CD4-positive, alpha-beta memory T cell (primary cell): Measurements from ENCODE around the gene CCDC88B. TPM values are rescaled to one million over a fixed set of nuclear protein-coding genes. Genes with fewer than 3 reads are reported as not detected.
A peak's percentile ranks its signal among the peaks of the same experiment; 100 is the strongest.

Experiments
- CTCF ChIA-PET: fragments of 350-600 bp; sonication (Branson Sonifier 250); formaldehyde crosslinking; loops from one replicate; lab custom pipeline; 2021; ENCODE audit warnings: inconsistent platforms; ENCODE audit not compliant: partially characterized antibody; lab: Charles Lee
- POLR2A ChIA-PET: fragments of 350-600 bp; sonication (Branson Sonifier 250); formaldehyde crosslinking; loops from one replicate; lab custom pipeline; 2021; ENCODE audit not compliant: partially characterized antibody; lab: Charles Lee
- DNase-seq, 5 donors: peaks; one replicate each; pipeline versions ENCODE4 v3.0.0 to v3.0.0-alpha.2; 2020 to 2022; ENCODE audit warnings: mixed read lengths in 1 of 5
- H3K27ac ChIP-seq: one replicate; pipeline ENCODE4 v1.7.0; 2013; ENCODE audit warnings: low read depth, low read length
- H3K27me3 ChIP-seq: 2 replicates; pipeline ENCODE4 v1.7.0; 2013; ENCODE audit warnings: mild to moderate bottlenecking, low read length, moderate library complexity; ENCODE audit not compliant: insufficient read depth
- H3K36me3 ChIP-seq: 2 replicates; pipeline ENCODE4 v1.7.0; 2013; ENCODE audit warnings: mild to moderate bottlenecking, low read length, moderate library complexity; ENCODE audit not compliant: insufficient read depth
- H3K4me1 ChIP-seq: 2 replicates; pipeline ENCODE4 v1.7.0; 2013; ENCODE audit warnings: mild to moderate bottlenecking, low read length, moderate library complexity; ENCODE audit not compliant: insufficient read depth
- H3K4me3 ChIP-seq, 2 donors: one replicate each; pipeline ENCODE4 v1.7.0; 2013; ENCODE audit warnings: low read length in 2 of 2, mild to moderate bottlenecking in 1 of 2
- H3K9me3 ChIP-seq, 2 donors: one replicate each; pipeline ENCODE4 v1.7.0; 2013; ENCODE audit warnings: low read length in 2 of 2, control low read depth in 1 of 2; ENCODE audit not compliant: control insufficient read depth in 1 of 2
- H3K27ac Mint-ChIP-seq, 7 donors: one replicate each; pipeline ENCODE4 v1.8.0; 2020 to 2021; ENCODE audit warnings: mixed read lengths in 7 of 7, mild to moderate bottlenecking in 6 of 7, inconsistent platforms in 3 of 7, moderate library complexity in 3 of 7
- H3K27me3 Mint-ChIP-seq, 2 donors: one replicate each; pipeline ENCODE4 v1.8.0; 2020 to 2021; ENCODE audit warnings: mixed read lengths in 2 of 2
- H3K36me3 Mint-ChIP-seq, 2 donors: one replicate each; pipeline ENCODE4 v1.8.0; 2020 to 2021; ENCODE audit warnings: mixed read lengths in 2 of 2, inconsistent platforms in 1 of 2, mild to moderate bottlenecking in 1 of 2
- H3K4me1 Mint-ChIP-seq, 4 donors: one replicate each; pipeline ENCODE4 v1.8.0; 2020 to 2021; ENCODE audit warnings: mixed read lengths in 4 of 4, mild to moderate bottlenecking in 1 of 4
- H3K4me3 Mint-ChIP-seq, 8 donors: one replicate each; pipeline ENCODE4 v1.8.0; 2020 to 2021; ENCODE audit warnings: mixed read lengths in 8 of 8, mild to moderate bottlenecking in 7 of 8, moderate library complexity in 6 of 8, inconsistent platforms in 3 of 8
- H3K9me3 Mint-ChIP-seq, 8 donors: one replicate each; pipeline ENCODE4 v1.8.0; 2020 to 2021; ENCODE audit warnings: mixed read lengths in 8 of 8, mild to moderate bottlenecking in 5 of 8, inconsistent platforms in 3 of 8, moderate library complexity in 1 of 8
- intact Hi-C: fragments of 100-400 bp; cut with micrococcal nuclease; formaldehyde crosslinking; loops from one replicate; pipeline ENCODE4 v1.15.1; 2023
- polyA plus RNA-seq, 2 donors: library from polyadenylated mRNA; unstranded; fragments of 300-500 nt; fragmentation: Illumina TruSeq; gene quantifications; one replicate each; pipeline ENCODE4 v1.2.3, GENCODE V29; 2021
- total RNA-seq, 2 experiments: library from RNA; stranded (reverse); gene quantifications; one replicate each; pipeline ENCODE4 v1.2.3, GENCODE V29; 2021

CCDC88B gene
- total and polyA plus RNA-seq, 4 experiments from 2014 or later = 6.8 to 73.0 (median 53.9) TPM

GRCh38 chr11:64384028-64384737, 44.2 kb downstream of the CCDC88B start:
- Mint-ChIP-seq H3K36me3 (no peaks in the 10 kb centered on the region), H3K27me3 (peaks cover 2 to 7% of the 10 kb centered on the region in 2 donors), H3K4me3 (no peak overlapping the region), H3K4me1 (peaks cover 4 to 11% (median 6%) of the 10 kb centered on the region in 4 donors), H3K27ac (no peak overlapping the region), H3K9me3 (no peaks in the 10 kb centered on the region)
- Histone ChIP-seq H3K9me3 (no peaks in the 10 kb centered on the region), H3K4me3 (no peak overlapping the region), H3K27me3 (no peaks in the 10 kb centered on the region), H3K4me1 (peaks cover 6% of the 10 kb centered on the region), H3K36me3 (no peaks in the 10 kb centered on the region), H3K27ac (no peak overlapping the region)
- intact Hi-C loops = no loop called here
- ChIA-PET CTCF (no interaction called here), POLR2A (no interaction called here)
- DNase-seq = no peak

DNA sequence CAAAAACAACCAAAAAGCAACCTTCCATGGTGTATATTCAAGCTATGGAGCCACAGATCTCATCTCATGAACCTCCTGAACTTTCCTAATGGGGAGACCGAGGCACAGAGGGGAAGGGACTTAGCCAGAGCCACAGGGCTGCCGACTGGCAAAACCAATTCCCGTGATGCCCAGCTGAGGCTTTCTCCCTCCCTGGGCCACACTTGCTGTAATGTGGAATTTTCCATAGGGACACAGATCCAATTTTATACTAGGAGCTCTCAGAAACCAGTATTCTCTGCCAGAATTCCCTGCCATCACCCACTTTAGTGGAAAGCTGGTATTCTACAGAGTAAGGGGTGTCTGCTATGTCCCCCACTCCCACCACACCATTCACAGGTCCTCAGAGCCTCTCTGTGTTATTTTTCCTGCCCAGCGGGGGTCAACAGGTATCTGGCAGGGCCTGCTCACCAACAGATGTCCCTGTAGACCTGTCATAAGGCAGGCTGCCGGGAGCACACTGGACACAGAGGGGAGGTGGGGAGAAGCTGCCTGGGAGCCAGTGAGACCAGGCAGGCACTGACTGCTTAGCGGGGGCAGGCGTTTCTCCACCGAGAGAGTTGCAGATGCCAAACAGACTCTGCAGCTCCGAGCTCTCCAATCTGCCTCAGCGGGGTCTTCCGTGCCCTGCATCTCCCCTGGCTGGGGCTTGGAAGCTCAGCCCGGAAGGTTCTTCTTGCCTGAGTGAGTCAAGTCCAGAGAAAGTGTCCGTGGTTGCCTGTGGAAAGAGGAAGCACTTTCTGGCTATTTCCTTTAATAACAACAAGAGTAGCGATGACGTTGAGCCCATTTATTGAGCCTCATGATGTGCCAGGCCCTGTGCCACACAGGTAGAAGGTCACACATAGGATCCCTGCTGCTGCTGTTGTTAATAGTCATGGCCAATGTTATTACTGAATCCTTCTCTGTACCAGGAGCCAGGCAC, 45.3 kb downstream of the CCDC88B start:
- Histone ChIP-seq H3K4me1 (peaks cover 6% of the 10 kb centered on the region), H3K27me3 (no peaks in the 10 kb centered on the region), H3K9me3 (no peaks in the 10 kb centered on the region), H3K27ac (no peak overlapping the region), H3K36me3 (no peaks in the 10 kb centered on the region), H3K4me3 (no peak overlapping the region)
- no peaks in the 10 kb centered on the region for H3K36me3 Mint-ChIP-seq
- DNase-seq = no peak
- H3K4me1 Mint-ChIP-seq = peaks cover 4 to 21% (median 8%) of the 10 kb centered on the region in 4 donors
- no peak overlapping the region for H3K27ac Mint-ChIP-seq
- peaks cover 0 to 2% (median 0%) of the 10 kb centered on the region in 8 donors for H3K9me3 Mint-ChIP-seq
- intact Hi-C loops = no loop called here
- H3K27me3 Mint-ChIP-seq = peaks cover 2 to 7% of the 10 kb centered on the region in 2 donors
- H3K4me3 Mint-ChIP-seq = no peak overlapping the region
- CTCF ChIA-PET = no interaction called here
- POLR2A ChIA-PET = no interaction called here

GRCh38 chr11:64385945-64386704, 46.1 kb downstream of the CCDC88B start:
- peaks cover 4 to 29% (median 11%) of the 10 kb centered on the region in 4 donors for H3K4me1 Mint-ChIP-seq
- H3K9me3 Mint-ChIP-seq = peaks cover 0 to 2% (median 0%) of the 10 kb centered on the region in 8 donors
- H3K27ac Mint-ChIP-seq = peak overlapping the region in 2 of 7 donors; percentile 43 to 47
- no peak overlapping the region for H3K4me3 ChIP-seq
- no peaks in the 10 kb centered on the region for H3K9me3 ChIP-seq
- ChIA-PET CTCF (no interaction called here), POLR2A (no interaction called here)
- peaks cover 2 to 7% of the 10 kb centered on the region in 2 donors for H3K27me3 Mint-ChIP-seq
- peak in 4 of 5 donors; percentile 5 to 42 (median 16) for DNase-seq
- no peak overlapping the region for H3K27ac ChIP-seq
- peaks cover 12% of the 10 kb centered on the region for H3K4me1 ChIP-seq
- H3K36me3 ChIP-seq = no peaks in the 10 kb centered on the region
- H3K4me3 Mint-ChIP-seq = peak overlapping the region in 1 of 8 donors; percentile 15
- intact Hi-C loops = no loop called here
- H3K27me3 ChIP-seq = no peaks in the 10 kb centered on the region
- no peaks in the 10 kb centered on the region for H3K36me3 Mint-ChIP-seq

GRCh38 chr11:64387916-64388315, 47.9 kb downstream of the CCDC88B start:
- peaks cover 0 to 2% (median 0%) of the 10 kb centered on the region in 8 donors for H3K9me3 Mint-ChIP-seq

GRCh38 chr11:64388894-64389293, 48.9 kb downstream of the CCDC88B start:
- no peaks in the 10 kb centered on the region for H3K36me3 Mint-ChIP-seq
- peaks cover 0 to 1% of the 10 kb centered on the region in 2 donors for H3K27me3 Mint-ChIP-seq
- H3K4me1 Mint-ChIP-seq = peaks cover 4 to 41% (median 15%) of the 10 kb centered on the region in 4 donors
- Histone ChIP-seq H3K9me3 (no peaks in the 10 kb centered on the region), H3K27ac (no peak overlapping the region), H3K27me3 (no peaks in the 10 kb centered on the region), H3K4me3 (no peak overlapping the region), H3K36me3 (no peaks in the 10 kb centered on the region), H3K4me1 (peaks cover 20% of the 10 kb centered on the region)
- H3K9me3 Mint-ChIP-seq = peaks cover 0 to 2% (median 0%) of the 10 kb centered on the region in 8 donors
- intact Hi-C loops = no loop called here
- ChIA-PET CTCF (interaction anchor here (1.4 to 1.7 kb wide), 2 partner anchors 28 to 60 kb away, joined by 4 to 7 read pairs; no protein-coding TSS in a partner anchor), POLR2A (no interaction called here)
- DNase-seq = no peak
- H3K27ac Mint-ChIP-seq = no peak overlapping the region
- no peak overlapping the region for H3K4me3 Mint-ChIP-seq

More at GRCh38 chr11:64387916-64388315, 47.9 kb downstream of the CCDC88B start:
- Mint-ChIP-seq H3K27ac (peak overlapping the region in 1 of 7 donors; percentile 22), H3K27me3 (peaks cover 2 to 5% of the 10 kb centered on the region in 2 donors), H3K4me1 (peaks cover 4 to 41% (median 15%) of the 10 kb centered on the region in 4 donors), H3K36me3 (no peaks in the 10 kb centered on the region), H3K4me3 (no peak overlapping the region)
- Histone ChIP-seq H3K4me1 (peaks cover 20% of the 10 kb centered on the region), H3K4me3 (no peak overlapping the region), H3K36me3 (no peaks in the 10 kb centered on the region), H3K27me3 (no peaks in the 10 kb centered on the region), H3K27ac (no peak overlapping the region), H3K9me3 (no peaks in the 10 kb centered on the region)
- intact Hi-C loops = no loop called here
- CTCF ChIA-PET = interaction anchor here (1.0 kb wide), 1 partner anchor 11 kb away, joined by 3 read pairs; no protein-coding TSS in a partner anchor
- DNase-seq = no peak
- POLR2A ChIA-PET = no interaction called here

- Histone ChIP-seq H3K27ac (no peak overlapping the region), H3K4me3 (no peak overlapping the region), H3K9me3 (no peaks in the 10 kb centered on the region), H3K4me1 (peaks cover 20% of the 10 kb centered on the region), H3K36me3 (no peaks in the 10 kb centered on the region), H3K27me3 (no peaks in the 10 kb centered on the region)
- no peak for DNase-seq
- no peak overlapping the region for H3K4me3 Mint-ChIP-seq
- intact Hi-C loops = no loop called here
- peaks cover 0 to 2% (median 0%) of the 10 kb centered on the region in 8 donors for H3K9me3 Mint-ChIP-seq
- no peaks in the 10 kb centered on the region for H3K36me3 Mint-ChIP-seq
- H3K27ac Mint-ChIP-seq = no peak overlapping the region
- peaks cover 4 to 43% (median 15%) of the 10 kb centered on the region in 4 donors for H3K4me1 Mint-ChIP-seq
- POLR2A ChIA-PET = no interaction called here
- CTCF ChIA-PET = interaction anchor here (1.4 to 1.7 kb wide), 2 partner anchors 29 to 59 kb away, joined by 4 to 7 read pairs; no protein-coding TSS in a partner anchor
- H3K27me3 Mint-ChIP-seq = peaks cover 0 to 1% of the 10 kb centered on the region in 2 donors
Measured at GRCh38 chr11:64389851-64390250, 49.8 kb downstream of the CCDC88B start.
